Measurements from ENCODE around the gene ZNG1F. TPM values are rescaled to one million over a fixed set of nuclear protein-coding genes. Genes with fewer than 3 reads are reported as not detected.
"Not testable (repeated sequence)": the region's sequence is repeated elsewhere in the genome, so short reads cannot be mapped to it uniquely, and the experiment has no call there.

The ZNG1F gene
- polyA plus RNA-seq, 3 donors: 11.2 to 21.1 (median 14.3) TPM

GRCh38 chr9:41087157-41087780, 101.8 kb downstream of the ZNG1F start:
- DNase-seq (ENCODE audit: low read depth in 3 of 3, low spot score in 2 of 3): not testable (repeated sequence)

GRCh38 chr9:41086685-41087084, 102.4 kb downstream of the ZNG1F start:
- not testable (repeated sequence) for DNase-seq (ENCODE audit: low read depth in 3 of 3, low spot score in 2 of 3)

GRCh38 chr9:41086215-41086614, 102.9 kb downstream of the ZNG1F start:
- not testable (repeated sequence) for DNase-seq (ENCODE audit: low read depth in 3 of 3, low spot score in 2 of 3)

- not testable (repeated sequence) for DNase-seq (ENCODE audit: low read depth in 3 of 3, low spot score in 2 of 3)
Measured at GRCh38 chr9:41082358-41082757, 106.8 kb downstream of the ZNG1F start.

Other genes starting within 250 kb of the ZNG1F start
- not detected for gene FOXD4L6, start 60.6 kb downstream of the ZNG1F start, polyA plus RNA-seq (ENCODE audit: insufficient read length in 3 of 3)

All from right renal cortex interstitium (tissue), 3 donors.